GM12801 (cell line): ENCODE results near the gene ALPI.

Experiments used
- CTCF ChIP-seq: IDR thresholded peaks from one replicate; pipeline ENCODE4 v1.5.1; 2011; ENCODE audit warnings: control low read depth; ENCODE audit not compliant: insufficient read length; ENCODE audit errors: extremely low read depth

ALPI gene

GRCh38 chr2:232434563-232435374 is 21.2 kb upstream of the ALPI start:
- no peak for TF ChIP-seq CTCF

- TF ChIP-seq CTCF = no peak
Measured at GRCh38 chr2:232435375-232435648, 20.6 kb upstream of the ALPI start.

- no peak for TF ChIP-seq CTCF
Measured at GRCh38 chr2:232435805-232436204, 20.1 kb upstream of the ALPI start.

GRCh38 chr2:232436381-232437194 is 19.4 kb upstream of the ALPI start:
- no peak for TF ChIP-seq CTCF

- TF ChIP-seq CTCF = no peak
Measured at GRCh38 chr2:232437195-232437571, 18.8 kb upstream of the ALPI start.

GRCh38 chr2:232438091-232438490 is 17.9 kb upstream of the ALPI start:
- no peak for TF ChIP-seq CTCF

- no peak for TF ChIP-seq CTCF
Measured at GRCh38 chr2:232438951-232439757, 16.8 kb upstream of the ALPI start.
